ENCODE measurements around the gene CD300LD. TPM values are rescaled to one million over a fixed set of nuclear protein-coding genes. Genes with fewer than 3 reads are reported as not detected.

The CD300LD gene
- total and polyA plus RNA-seq, 2 of the 8 experiments (the other 6 are each of a cell fraction or from before 2014, with no cell fraction given), result not detected

DNA sequence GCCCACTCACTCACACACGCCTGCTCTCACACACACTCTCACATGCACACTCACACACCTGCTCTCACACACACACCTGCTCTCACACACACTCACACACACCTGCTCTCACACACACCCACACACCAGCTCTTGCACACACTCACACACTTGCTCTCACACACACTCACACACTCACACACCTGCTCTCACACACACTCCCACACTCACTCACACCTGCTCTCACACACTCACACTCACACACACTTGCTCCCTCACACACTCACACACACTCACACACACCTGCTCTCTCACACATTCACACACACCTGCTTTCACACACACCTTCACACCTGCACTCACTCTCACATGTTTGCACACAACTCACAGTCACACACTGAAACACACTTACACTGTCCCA lies 28.7 kb downstream of the CD300LD start:
- no peak overlapping the region for H4K91ac ChIP-seq (replicated peaks; ENCODE audit: insufficient read length, low read length)
- H4K20me1 ChIP-seq (replicated peaks in 1 of 2; ENCODE audit: control insufficient read depth in 1 of 2, insufficient read depth in 2 of 2, low read length in 2 of 2), result peaks cover 0 to 5% of the 10 kb centered on the region in 2 experiments
- no peaks in the 10 kb centered on the region for H3K79me2 ChIP-seq (ENCODE audit: control insufficient read depth in 1 of 2, insufficient read depth in 2 of 2, low read length in 2 of 2)
- peaks cover 7% of the 10 kb centered on the region; the same call in 1 of the 2 replicates for H3K23me2 ChIP-seq (ENCODE audit: low read depth, low read length)
- no peak overlapping the region for H3K27ac ChIP-seq (ENCODE audit: low read depth, low read length)
- H2AFZ ChIP-seq (ENCODE audit: low read length), result no peak overlapping the region
- H2BK15ac ChIP-seq (ENCODE audit: low read length), result peak overlapping the region; percentile 50
- H3K79me1 ChIP-seq (ENCODE audit: low read depth, low read length), result peaks cover under 1% of the 10 kb centered on the region; the same call in 1 of the 2 replicates
- H4K5ac ChIP-seq (ENCODE audit: insufficient read length, low read depth, low read length), result no peak overlapping the region
- DNase-seq (ENCODE audit: low read depth in 1 of 2, low spot score in 2 of 2), result no peak
- H2AK5ac ChIP-seq (ENCODE audit: low read depth, low read length), result peak overlapping the region; percentile 90; the same call in 1 of the 2 replicates
- no peaks in the 10 kb centered on the region for H3K36me3 ChIP-seq (ENCODE audit: control insufficient read depth in 2 of 4, insufficient read depth in 4 of 4, low read length in 3 of 4)
- ChIA-PET POLR2A (ENCODE audit: partially characterized antibody) (no interaction called here), CTCF (ENCODE audit: partially characterized antibody) (no interaction called here)
- peaks cover 0 to 2% (median under 1%) of the 10 kb centered on the region in 4 experiments; a peak in 2 of 7 replicates for H3K4me1 ChIP-seq (replicated peaks in 1 of 4; ENCODE audit: control insufficient read depth in 3 of 4, insufficient read depth in 4 of 4, low read length in 3 of 4)
- H3K4ac ChIP-seq (replicated peaks; ENCODE audit: insufficient read length, low read depth, low read length), result no peak overlapping the region
- H3K27me3 ChIP-seq (replicated peaks in 1 of 4; ENCODE audit: control insufficient read depth in 3 of 4, extremely low read depth in 1 of 4, insufficient read depth in 3 of 4, low read length in 3 of 4), result no peaks in the 10 kb centered on the region; a peak in 2 of 7 replicates
- no peak for FAIRE-seq
- no peak overlapping the region for H3K18ac ChIP-seq (ENCODE audit: extremely low read depth, low read length)
- peaks cover 3 to 4% of the 10 kb centered on the region in 2 experiments; a peak in 3 of 4 replicates for H3K9me3 ChIP-seq (ENCODE audit: insufficient read depth in 2 of 2, low read depth in 1 of 2, low read length in 1 of 2)
- peak overlapping the region; percentile 29; the same call in 1 of the 2 replicates for H2BK20ac ChIP-seq (ENCODE audit: low read length)
- no peak overlapping the region for H3K9ac ChIP-seq (replicated peaks in 1 of 4; ENCODE audit: extremely low read depth in 1 of 4, low read depth in 3 of 4, low read length in 3 of 4)
- H2BK12ac ChIP-seq (ENCODE audit: low read depth, low read length), result peak overlapping the region; percentile 85
- H3K4me3 ChIP-seq (ENCODE audit: extremely low read depth in 1 of 4, insufficient read depth in 2 of 4, low read depth in 3 of 4, low read length in 4 of 4), result no peak overlapping the region
- H2BK120ac ChIP-seq (replicated peaks; ENCODE audit: low read depth, low read length), result no peak overlapping the region
- WGBS, 2 experiments (ENCODE audit: extremely low coverage in 1 of 2, insufficient coverage in 1 of 2, insufficient read length in 1 of 2, insufficient replicate concordance in 2 of 2, low coverage in 1 of 2, low lambda C conversion rate in 2 of 2, missing lambda C conversion rate in 1 of 2), result 100% methylated on average over 1 of the region's 1 CpG; no CpG with 5 or more reads in 1 of the 2 experiments
- H3K23ac ChIP-seq (ENCODE audit: insufficient read length), result no peak overlapping the region
- H4K8ac ChIP-seq (ENCODE audit: extremely low read depth, insufficient read depth, low read length), result no peak overlapping the region
- H3K56ac ChIP-seq (replicated peaks; ENCODE audit: insufficient read length, low read depth, low read length), result no peak overlapping the region
- H2BK5ac ChIP-seq (ENCODE audit: low read depth, low read length), result no peak overlapping the region
- no peak overlapping the region for H3K4me2 ChIP-seq (ENCODE audit: insufficient read depth in 1 of 2, low read depth in 2 of 2, low read length in 2 of 2)
- H3K14ac ChIP-seq (ENCODE audit: insufficient read length), result no peak overlapping the region
- TF ChIP-seq TBP (IDR thresholded peaks at IDR 0.05; ENCODE audit: low read depth, low read length), result no peak
- TF ChIP-seq, protein P1, sequence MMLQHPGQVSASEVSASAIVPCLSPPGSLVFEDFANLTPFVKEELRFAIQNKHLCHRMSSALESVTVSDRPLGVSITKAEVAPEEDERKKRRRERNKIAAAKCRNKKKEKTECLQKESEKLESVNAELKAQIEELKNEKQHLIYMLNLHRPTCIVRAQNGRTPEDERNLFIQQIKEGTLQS (IDR thresholded peaks at IDR 0.05; ENCODE audit: insufficient read depth, low read depth, low read length), result no peak
- TF ChIP-seq POU5F1 (IDR thresholded peaks at IDR 0.05; ENCODE audit: low read depth, low read length), result no peak
- no peak for TF ChIP-seq GABPA (IDR thresholded peaks at IDR 0.05; ENCODE audit: borderline replicate concordance, insufficient read depth, low read length)
- TF ChIP-seq RFX5 (IDR thresholded peaks at IDR 0.05; ENCODE audit: borderline replicate concordance, low read depth, low read length), result no peak
- TF ChIP-seq SIX5 (IDR thresholded peaks at IDR 0.05; ENCODE audit: low read depth, low read length), result no peak

All from H1 (cell line).